ENCODE data around the gene DDX23.

GRCh38 chr12:48854488-48854887, 2.5 kb upstream of the DDX23 start:
- TF ChIP-seq, protein P1, sequence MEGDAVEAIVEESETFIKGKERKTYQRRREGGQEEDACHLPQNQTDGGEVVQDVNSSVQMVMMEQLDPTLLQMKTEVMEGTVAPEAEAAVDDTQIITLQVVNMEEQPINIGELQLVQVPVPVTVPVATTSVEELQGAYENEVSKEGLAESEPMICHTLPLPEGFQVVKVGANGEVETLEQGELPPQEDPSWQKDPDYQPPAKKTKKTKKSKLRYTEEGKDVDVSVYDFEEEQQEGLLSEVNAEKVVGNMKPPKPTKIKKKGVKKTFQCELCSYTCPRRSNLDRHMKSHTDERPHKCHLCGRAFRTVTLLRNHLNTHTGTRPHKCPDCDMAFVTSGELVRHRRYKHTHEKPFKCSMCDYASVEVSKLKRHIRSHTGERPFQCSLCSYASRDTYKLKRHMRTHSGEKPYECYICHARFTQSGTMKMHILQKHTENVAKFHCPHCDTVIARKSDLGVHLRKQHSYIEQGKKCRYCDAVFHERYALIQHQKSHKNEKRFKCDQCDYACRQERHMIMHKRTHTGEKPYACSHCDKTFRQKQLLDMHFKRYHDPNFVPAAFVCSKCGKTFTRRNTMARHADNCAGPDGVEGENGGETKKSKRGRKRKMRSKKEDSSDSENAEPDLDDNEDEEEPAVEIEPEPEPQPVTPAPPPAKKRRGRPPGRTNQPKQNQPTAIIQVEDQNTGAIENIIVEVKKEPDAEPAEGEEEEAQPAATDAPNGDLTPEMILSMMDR (conservative IDR thresholded peaks at IDR 0.05; ENCODE audit: low read depth, low read length) = no peak
- TF ChIP-seq EZH2 (IDR thresholded peaks at IDR 0.05; ENCODE audit: borderline replicate concordance, low read depth, low read length, poor library complexity, severe bottlenecking) = no peak
